ENCODE measurements around the gene PAPPA2. TPM values are rescaled to one million over a fixed set of nuclear protein-coding genes. Genes with fewer than 3 reads are reported as not detected.

The PAPPA2 gene
- total RNA-seq, 6 experiments from 2014 or later, result 0.53 to 14.8 (median 2.9) TPM

DNA sequence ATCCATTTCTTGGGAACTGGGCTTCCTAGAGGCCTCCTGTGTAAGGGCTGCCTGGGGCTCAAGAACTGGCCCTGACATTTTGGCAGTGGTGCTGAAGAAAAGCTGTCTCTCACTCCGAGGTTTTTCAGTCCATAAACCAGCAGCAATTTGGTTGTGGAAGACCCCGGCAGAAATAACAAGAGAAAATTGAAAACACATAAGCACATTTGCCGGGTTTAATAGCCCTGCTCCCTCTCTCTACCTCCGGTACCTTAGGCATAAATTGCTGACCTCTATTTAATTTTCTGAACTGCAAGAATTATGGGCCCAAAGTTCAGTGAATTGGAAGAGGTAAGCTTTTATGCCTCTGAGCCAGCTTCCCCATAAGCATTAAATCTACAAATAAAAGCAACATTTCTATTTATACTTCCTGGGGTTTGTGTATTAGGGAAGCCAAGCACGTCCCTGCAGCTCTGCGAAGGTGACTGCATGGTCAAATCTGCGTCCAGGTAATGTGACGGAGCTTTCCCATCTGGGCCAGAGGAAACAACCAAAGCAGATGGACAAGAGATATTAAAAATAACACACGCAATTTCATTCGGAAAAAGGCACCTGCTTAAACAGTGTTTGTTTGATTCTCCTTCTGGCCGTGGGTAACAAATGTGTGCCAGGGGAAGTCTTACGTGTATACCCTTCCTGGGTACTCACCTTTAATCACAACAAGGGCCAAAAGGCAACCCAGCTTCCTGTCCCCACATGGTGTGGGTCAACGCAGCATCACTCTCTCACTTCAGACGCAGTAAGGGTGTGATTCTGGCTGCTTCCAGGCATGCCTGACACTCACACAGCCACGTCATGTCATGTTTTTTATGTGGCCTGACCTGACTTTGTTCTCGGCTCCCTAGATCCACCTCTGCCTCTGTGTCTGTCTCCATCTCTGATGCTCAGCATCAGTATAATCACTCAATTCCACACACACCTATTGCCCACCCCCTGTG, 69.2 kb downstream of the PAPPA2 start:
- no peak for TF ChIP-seq CTCF (IDR thresholded peaks at IDR 0.05)
- TF ChIP-seq POLR2A (IDR thresholded peaks at IDR 0.05), result no peak
- Histone ChIP-seq H3K9me3 (no peaks in the 10 kb centered on the region), H3K4me3 (no peak overlapping the region), H3K27ac (peak overlapping the region; percentile 40 to 87 (median 59)), H3K4me1 (peaks cover 0 to 23% (median 11%) of the 10 kb centered on the region in 4 donors), H3K27me3 (no peaks in the 10 kb centered on the region), H3K36me3 (no peaks in the 10 kb centered on the region)
- WGBS (ENCODE audit: insufficient coverage, low coverage, low lambda C conversion rate, missing lambda C conversion rate), result 69% methylated on average over 12 of the region's 16 CpGs
- intact Hi-C loops (cut with DNase I), result no loop called here
- ATAC-seq (peak in 3 of 4 donors; percentile 8 to 26 (median 10)), DNase-seq (no peak)

- H3K27me3 ChIP-seq, result no peaks in the 10 kb centered on the region
- ATAC-seq (no peak), DNase-seq (no peak)
- intact Hi-C loops (cut with DNase I), result no loop called here
- WGBS (ENCODE audit: insufficient coverage, low coverage, low lambda C conversion rate, missing lambda C conversion rate), result 100% methylated on average over 1 of the region's 1 CpG
- TF ChIP-seq POLR2A (IDR thresholded peaks at IDR 0.05) (no peak), CTCF (IDR thresholded peaks at IDR 0.05) (no peak)
- H3K9me3 ChIP-seq, result no peaks in the 10 kb centered on the region
- peaks cover 0 to 23% (median 11%) of the 10 kb centered on the region in 4 donors for H3K4me1 ChIP-seq
- H3K27ac ChIP-seq, result no peak overlapping the region
- H3K4me3 ChIP-seq, result no peak overlapping the region
- H3K36me3 ChIP-seq, result no peaks in the 10 kb centered on the region
These were observed 70.0 kb downstream of the PAPPA2 start for GRCh38 chr1:176533020-176533419.

DNA sequence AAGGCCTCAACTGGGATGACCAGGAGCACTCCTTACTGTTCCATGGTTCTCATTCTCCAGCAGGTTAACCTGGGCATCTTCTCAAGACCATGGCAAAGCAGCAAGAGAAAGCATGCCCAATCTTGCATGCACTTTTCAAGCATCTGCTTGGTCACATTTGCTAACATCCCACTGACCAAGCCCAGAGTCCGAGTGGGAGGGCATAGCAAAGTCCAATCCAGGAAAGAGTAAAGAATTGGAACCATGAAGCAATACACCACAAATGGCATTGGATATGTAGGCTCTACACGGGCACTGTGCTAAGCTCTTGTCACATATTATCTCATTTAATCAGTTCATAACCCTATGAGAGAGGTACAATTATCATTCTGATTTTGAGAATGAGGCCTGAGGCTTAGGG, 73.6 kb downstream of the PAPPA2 start:
- 39% methylated on average over 2 of the region's 2 CpGs for WGBS (ENCODE audit: insufficient coverage, low coverage, low lambda C conversion rate, missing lambda C conversion rate)
- TF ChIP-seq CTCF (IDR thresholded peaks at IDR 0.05), result no peak
- no peak for TF ChIP-seq POLR2A (IDR thresholded peaks at IDR 0.05)
- H3K4me1 ChIP-seq, result peaks cover 0 to 10% (median 3%) of the 10 kb centered on the region in 4 donors
- H3K27ac ChIP-seq, result no peak overlapping the region
- DNase-seq (no peak), ATAC-seq (peak in 1 of 4 donors; percentile 34)
- intact Hi-C loops (cut with DNase I), result no loop called here
- peaks cover 0 to 3% (median 0%) of the 10 kb centered on the region in 4 donors for H3K9me3 ChIP-seq
- no peaks in the 10 kb centered on the region for H3K36me3 ChIP-seq
- no peaks in the 10 kb centered on the region for H3K27me3 ChIP-seq
- H3K4me3 ChIP-seq, result no peak overlapping the region

- intact Hi-C loops (cut with DNase I), result no loop called here
- no peaks in the 10 kb centered on the region for H3K36me3 ChIP-seq
- H3K9me3 ChIP-seq, result peaks cover 0 to 3% (median 1%) of the 10 kb centered on the region in 4 donors
- 69% methylated on average over 3 of the region's 6 CpGs for WGBS (ENCODE audit: insufficient coverage, low coverage, low lambda C conversion rate, missing lambda C conversion rate)
- H3K27ac ChIP-seq, result no peak overlapping the region
- TF ChIP-seq CTCF (IDR thresholded peaks at IDR 0.05), result no peak
- TF ChIP-seq POLR2A (IDR thresholded peaks at IDR 0.05), result no peak
- H3K4me3 ChIP-seq, result no peak overlapping the region
- no peaks in the 10 kb centered on the region for H3K4me1 ChIP-seq
- no peaks in the 10 kb centered on the region for H3K27me3 ChIP-seq
- DNase-seq (no peak), ATAC-seq (no peak)
These were observed 76.0 kb downstream of the PAPPA2 start for GRCh38 chr1:176539018-176539417.

All from right lobe of liver (tissue), 6 donors.